ENCODE data around the gene OPCML.

GRCh38 chr11:132561937-132562336 lies 970.4 kb downstream of the OPCML start:
- TF ChIP-seq CTCF (IDR thresholded peaks at IDR 0.05; ENCODE audit: low read length) (no peak), EZH2 (IDR thresholded peaks at IDR 0.05; ENCODE audit: borderline replicate concordance, low read length) (no peak)

Measured in OCI-LY1 (cell line).